IPS-NIHi11 (cell line): Measurements from ENCODE around the gene TGM4.

ENCODE experiments used
- DNase-seq: peaks from one replicate; pipeline ENCODE4 v3.0.0; 2012; ENCODE audit warnings: mixed read lengths, low spot score

The TGM4 gene

GRCh38 chr3:44880284-44880683 lies 5.9 kb downstream of the TGM4 start:
- no peak for DNase-seq

- DNase-seq, result no peak
Observed at GRCh38 chr3:44883213-44883955, 9.0 kb downstream of the TGM4 start.

GRCh38 chr3:44883999-44884431 lies 9.6 kb downstream of the TGM4 start:
- DNase-seq, result peak; percentile 46

DNA sequence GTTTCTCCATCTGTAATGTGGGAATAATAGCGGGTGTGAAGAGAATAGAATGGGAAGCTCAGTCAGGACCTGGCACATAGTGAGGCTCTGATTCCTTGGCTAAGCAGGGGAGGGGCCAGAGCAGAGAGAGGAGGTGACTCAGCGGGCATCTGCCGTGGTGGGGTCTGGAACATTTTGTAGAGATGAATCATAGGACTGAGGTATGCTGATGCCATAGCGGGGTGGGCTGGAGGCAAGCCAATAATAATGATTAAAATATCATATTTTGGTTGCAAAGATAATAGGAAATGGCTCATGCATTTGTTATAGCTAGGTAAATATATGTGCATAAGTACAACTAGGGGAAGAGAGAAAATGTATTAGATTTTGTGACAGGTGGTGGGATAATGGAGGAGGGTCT lies 11.2 kb downstream of the TGM4 start:
- DNase-seq, result no peak

DNA sequence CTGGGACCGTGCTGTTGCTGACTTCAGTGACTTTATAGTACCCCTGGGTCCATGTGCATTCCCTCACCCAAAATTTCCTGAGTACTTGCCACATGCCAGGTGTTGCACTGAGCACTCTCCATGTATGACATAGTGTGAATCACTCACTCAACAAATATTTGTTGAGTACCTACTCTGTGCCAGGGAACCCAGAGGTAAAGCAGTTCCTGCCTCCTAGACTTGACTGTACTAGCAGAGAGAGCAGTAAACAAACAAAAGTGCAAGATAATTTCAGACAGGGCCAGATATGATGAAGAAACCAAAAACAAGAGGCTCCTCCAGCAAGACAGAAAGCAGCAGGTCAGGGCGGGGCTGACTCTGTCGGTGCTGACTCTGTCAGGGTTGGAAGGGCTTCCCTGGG lies 12.2 kb downstream of the TGM4 start:
- no peak for DNase-seq

GRCh38 chr3:44887101-44887500 lies 12.7 kb downstream of the TGM4 start:
- DNase-seq, result no peak

- DNase-seq, result peak; percentile 41
Observed at GRCh38 chr3:44890258-44890657, 15.8 kb downstream of the TGM4 start.

DNA sequence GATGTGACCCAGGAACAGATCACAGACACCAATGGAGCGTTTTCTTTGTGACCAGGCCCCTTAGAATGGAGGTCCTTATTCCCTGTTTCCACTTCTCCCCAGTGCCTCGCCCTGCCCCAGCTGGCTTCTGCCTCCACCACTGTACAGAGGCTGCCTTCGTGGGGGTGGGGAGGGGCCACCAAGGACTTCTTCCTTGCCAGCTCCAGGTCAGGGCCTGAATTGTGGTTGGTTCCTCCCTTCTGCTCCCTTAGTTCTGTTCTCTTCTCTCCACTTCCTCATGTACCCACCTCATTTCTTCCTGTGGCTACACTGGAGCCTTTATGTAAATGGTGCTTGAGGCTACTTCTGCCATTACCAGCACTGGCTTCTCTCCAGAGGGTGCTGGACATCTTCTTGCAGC lies 16.4 kb downstream of the TGM4 start:
- DNase-seq, result no peak

GRCh38 chr3:44892689-44893088 lies 18.3 kb downstream of the TGM4 start:
- DNase-seq, result no peak

DNA sequence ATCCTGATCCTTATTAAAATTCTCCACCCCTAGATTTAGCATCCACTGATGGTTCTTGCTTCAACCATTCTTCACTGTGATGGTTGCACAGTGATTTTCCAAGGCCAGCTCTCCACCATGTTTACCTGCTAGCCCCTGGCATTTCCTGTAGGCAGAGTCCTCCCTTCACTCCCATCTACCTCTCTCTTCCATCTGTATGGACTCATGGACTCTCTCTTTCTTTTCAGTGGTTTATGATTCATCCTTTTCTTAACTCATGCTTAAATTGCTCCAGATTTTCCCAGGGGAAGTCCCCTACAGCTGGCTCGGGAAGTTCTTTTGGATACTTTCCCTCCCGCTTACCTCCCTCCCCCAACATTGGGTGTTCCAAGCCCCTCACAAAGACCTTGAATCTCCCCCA lies 18.7 kb downstream of the TGM4 start:
- no peak for DNase-seq

- DNase-seq, result peak; percentile 37
Observed at GRCh38 chr3:44894485-44894884, 20.1 kb downstream of the TGM4 start.

- no peak for DNase-seq
Observed at GRCh38 chr3:44896440-44896839, 22.0 kb downstream of the TGM4 start.

GRCh38 chr3:44899683-44900367 lies 25.4 kb downstream of the TGM4 start:
- DNase-seq, result no peak

DNA sequence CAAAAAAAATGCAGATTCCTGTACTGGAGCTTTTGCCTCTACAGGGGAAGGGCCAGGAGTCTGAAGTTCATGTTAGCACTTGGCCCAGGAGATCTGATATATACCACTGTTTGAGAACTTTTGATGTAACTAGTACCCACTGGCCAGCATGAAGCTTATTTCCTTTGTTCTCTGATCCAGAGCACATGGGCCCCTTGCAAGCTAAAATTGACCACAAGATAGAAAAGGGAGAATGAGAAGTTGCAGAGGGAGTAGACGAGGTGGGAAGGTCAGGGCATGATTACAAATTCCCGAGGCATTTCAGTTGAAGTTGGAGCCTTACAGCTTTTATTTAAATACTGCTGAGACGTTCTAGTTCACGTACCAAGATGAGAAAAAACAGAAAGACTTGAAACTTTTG lies 28.2 kb downstream of the TGM4 start:
- DNase-seq, result no peak

DNA sequence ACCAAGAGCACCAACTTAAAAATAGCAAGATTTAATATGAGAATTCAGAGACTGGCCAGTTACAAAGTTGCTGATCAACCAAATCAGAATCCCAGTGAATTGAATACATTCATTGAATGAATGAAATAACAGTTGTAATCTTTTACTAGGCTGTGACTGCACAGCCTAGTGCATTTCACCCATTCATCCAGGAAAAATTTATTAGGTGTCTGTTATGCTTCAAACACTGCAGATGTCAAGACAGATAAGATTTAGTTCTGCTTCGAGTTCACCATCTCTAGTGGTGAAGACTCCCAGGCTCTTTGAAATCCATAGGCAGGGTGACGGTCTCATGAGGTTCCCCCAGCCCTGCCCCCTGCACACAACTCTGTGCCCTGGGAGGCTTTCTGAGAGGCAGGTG lies 28.9 kb downstream of the TGM4 start:
- no peak for DNase-seq

DNA sequence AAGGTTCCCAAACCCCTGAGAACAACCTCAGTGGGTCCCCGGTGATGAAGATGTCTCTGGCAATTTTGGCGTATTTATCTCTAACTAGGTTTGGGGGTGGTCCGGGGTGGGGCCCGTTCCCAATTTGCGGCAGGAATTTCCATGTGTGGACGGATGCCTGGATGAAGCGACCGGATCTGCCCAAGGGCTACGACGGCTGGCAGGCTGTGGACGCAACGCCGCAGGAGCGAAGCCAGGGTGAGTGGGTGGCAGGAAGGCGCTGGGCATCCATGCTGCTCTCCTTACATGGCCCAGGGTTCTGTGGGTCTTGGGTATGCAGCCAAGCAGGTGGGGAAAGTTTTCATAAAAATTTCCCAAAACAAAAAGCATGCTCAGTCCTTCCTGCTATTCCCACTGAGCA lies 29.3 kb downstream of the TGM4 start:
- DNase-seq, result no peak

- no peak for DNase-seq
Observed at GRCh38 chr3:44905446-44906157, 31.2 kb downstream of the TGM4 start.

GRCh38 chr3:44906997-44907396 lies 32.6 kb downstream of the TGM4 start:
- DNase-seq, result no peak

GRCh38 chr3:44907612-44908011 lies 33.2 kb downstream of the TGM4 start:
- DNase-seq, result no peak

GRCh38 chr3:44909063-44909462 lies 34.7 kb downstream of the TGM4 start:
- DNase-seq, result no peak

GRCh38 chr3:44910693-44911092 lies 36.3 kb downstream of the TGM4 start:
- no peak for DNase-seq

DNA sequence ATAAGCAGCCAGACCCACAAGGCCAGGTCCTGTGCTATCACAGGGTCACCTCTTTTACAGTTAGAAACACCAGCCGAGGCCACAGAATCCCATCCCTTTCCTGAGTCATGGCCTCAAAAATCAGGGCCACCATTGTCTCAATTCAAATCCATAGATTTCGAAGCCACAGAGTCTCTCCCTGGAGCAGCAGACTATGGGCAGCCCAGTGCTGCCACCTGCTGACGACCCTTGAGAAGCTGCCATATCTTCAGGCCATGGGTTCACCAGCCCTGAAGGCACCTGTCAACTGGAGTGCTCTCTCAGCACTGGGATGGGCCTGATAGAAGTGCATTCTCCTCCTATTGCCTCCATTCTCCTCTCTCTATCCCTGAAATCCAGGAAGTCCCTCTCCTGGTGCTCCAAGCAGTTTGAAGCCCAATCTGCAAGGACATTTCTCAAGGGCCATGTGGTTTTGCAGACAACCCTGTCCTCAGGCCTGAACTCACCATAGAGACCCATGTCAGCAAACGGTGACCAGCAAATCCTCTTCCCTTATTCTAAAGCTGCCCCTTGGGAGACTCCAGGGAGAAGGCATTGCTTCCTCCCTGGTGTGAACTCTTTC lies 39.6 kb downstream of the TGM4 start:
- DNase-seq, result peak; percentile 92

GRCh38 chr3:44914936-44915335 lies 40.5 kb downstream of the TGM4 start:
- DNase-seq, result peak; percentile 73
